H9 (cell line): ENCODE data around the gene CPSF6. TPM values are rescaled to one million over a fixed set of nuclear protein-coding genes. Genes with fewer than 3 reads are reported as not detected.
"Not testable (repeated sequence)": the region's sequence is repeated elsewhere in the genome, so short reads cannot be mapped to it uniquely, and the experiment has no call there.

ENCODE experiments used
- DNase-seq: peaks from one replicate; pipeline ENCODE4 v3.0.0-alpha.2; 2017
- H2AFZ ChIP-seq: one replicate; pipeline ENCODE4 v1.6.1; 2013; ENCODE audit warnings: mild to moderate bottlenecking, low read length, control low read depth, moderate library complexity
- H2AK5ac ChIP-seq: 2 replicates; pipeline ENCODE4 v1.6.1; 2013; ENCODE audit warnings: low read length, control low read depth, mixed read lengths; ENCODE audit not compliant: insufficient read length
- H2BK120ac ChIP-seq: one replicate; pipeline ENCODE4 v1.6.1; 2013; ENCODE audit warnings: low read depth, mild to moderate bottlenecking, low read length, control low read depth, inconsistent platforms; ENCODE audit not compliant: poor library complexity, severe bottlenecking
- H2BK12ac ChIP-seq: 2 replicates; pipeline ENCODE4 v1.6.1; 2013; ENCODE audit warnings: low read length, control low read depth, mixed read lengths, low read depth; ENCODE audit not compliant: insufficient read length
- H2BK15ac ChIP-seq: 2 replicates; pipeline ENCODE4 v1.6.1; 2013; ENCODE audit warnings: low read depth, low read length, control low read depth
- H2BK20ac ChIP-seq: one replicate; pipeline ENCODE4 v1.6.1; 2013; ENCODE audit warnings: low read depth, mild to moderate bottlenecking, low read length, control low read depth, inconsistent platforms; ENCODE audit not compliant: poor library complexity, severe bottlenecking
- H2BK5ac ChIP-seq: 2 replicates; pipeline ENCODE4 v1.6.1; 2013; ENCODE audit warnings: low read length, control low read depth, mixed read lengths; ENCODE audit not compliant: insufficient read length
- H3K14ac ChIP-seq: 2 replicates; pipeline ENCODE4 v1.6.1; 2013; ENCODE audit warnings: low read length, control low read depth; ENCODE audit not compliant: insufficient read depth
- H3K18ac ChIP-seq: 2 replicates; pipeline ENCODE4 v1.6.1; 2013; ENCODE audit warnings: low read depth, mild to moderate bottlenecking, mixed read lengths, low read length, control low read depth; ENCODE audit not compliant: insufficient read length
- H3K23ac ChIP-seq: 2 replicates; pipeline ENCODE4 v1.6.1; 2013; ENCODE audit warnings: low read length, control low read depth, mixed read lengths, low read depth; ENCODE audit not compliant: insufficient read length
- H3K23me2 ChIP-seq: 2 replicates; pipeline ENCODE4 v1.6.1; 2013; ENCODE audit warnings: low read depth, mild to moderate bottlenecking, mixed read lengths, low read length, control low read depth; ENCODE audit not compliant: insufficient read length, poor library complexity, severe bottlenecking
- H3K27ac ChIP-seq: 2 replicates; pipeline ENCODE4 v1.5.1; 2013; ENCODE audit warnings: low read length, control low read depth, mixed read lengths, low read depth; ENCODE audit not compliant: insufficient read length
- H3K27me3 ChIP-seq: 2 replicates; pipeline ENCODE4 v1.6.1; 2013; ENCODE audit warnings: low read length, control low read depth, inconsistent platforms; ENCODE audit not compliant: insufficient read depth
- H3K4ac ChIP-seq: 2 replicates; pipeline ENCODE4 v1.6.1; 2013; ENCODE audit warnings: low read depth, mild to moderate bottlenecking, control low read depth, inconsistent platforms, low read length, moderate library complexity
- H3K4me1 ChIP-seq: 2 replicates; pipeline ENCODE4 v1.6.1; 2013; ENCODE audit warnings: low read length, control low read depth, inconsistent platforms; ENCODE audit not compliant: insufficient read depth
- H3K4me2 ChIP-seq: 2 replicates; pipeline ENCODE4 v1.6.1; 2013; ENCODE audit warnings: low read length, control low read depth, mixed read lengths; ENCODE audit not compliant: insufficient read length, insufficient read depth
- H3K56ac ChIP-seq: 2 replicates; pipeline ENCODE4 v1.6.1; 2013; ENCODE audit warnings: low read depth, mild to moderate bottlenecking, mixed read lengths, low read length, control low read depth; ENCODE audit not compliant: insufficient read length
- H3K79me1 ChIP-seq: 2 replicates; pipeline ENCODE4 v1.6.1; 2013; ENCODE audit warnings: low read depth, mild to moderate bottlenecking, moderate library complexity, low read length, control low read depth, inconsistent platforms; ENCODE audit not compliant: insufficient read depth, poor library complexity, severe bottlenecking
- H3K79me2 ChIP-seq: 2 replicates; pipeline ENCODE4 v1.6.1; 2013; ENCODE audit warnings: low read length, control low read depth, inconsistent platforms; ENCODE audit not compliant: insufficient read depth
- H3K9ac ChIP-seq: 2 replicates; pipeline ENCODE4 v1.6.1; 2013; ENCODE audit warnings: low read length, control low read depth, mixed read lengths; ENCODE audit not compliant: insufficient read length; ENCODE audit errors: extremely low read depth
- H3K9me3 ChIP-seq: one replicate; pipeline ENCODE4 v1.6.1; 2013; ENCODE audit warnings: low read depth, low read length, inconsistent platforms; ENCODE audit not compliant: control insufficient read depth
- H3T11ph ChIP-seq: one replicate; pipeline ENCODE4 v1.6.1; 2013; ENCODE audit warnings: mild to moderate bottlenecking, low read length, control low read depth, inconsistent platforms
- H4K20me1 ChIP-seq: one replicate; pipeline ENCODE4 v1.6.1; 2013; ENCODE audit not compliant: control insufficient read depth, insufficient read length, insufficient read depth
- H4K5ac ChIP-seq: 2 replicates; pipeline ENCODE4 v1.6.1; 2013; ENCODE audit warnings: low read depth, mild to moderate bottlenecking, mixed read lengths, low read length, control low read depth; ENCODE audit not compliant: insufficient read length
- H4K8ac ChIP-seq: replicated peaks from 2 replicates; pipeline ENCODE4 v1.6.1; 2013; ENCODE audit warnings: low read length, control low read depth, mixed read lengths, low read depth; ENCODE audit not compliant: insufficient read length
- H4K91ac ChIP-seq: 2 replicates; pipeline ENCODE4 v1.6.1; 2013; ENCODE audit warnings: low read depth, mild to moderate bottlenecking, moderate library complexity, mixed read lengths, low read length, control low read depth; ENCODE audit not compliant: insufficient read length
- H3K27ac Mint-ChIP-seq, 3 experiments: 2 replicates in 2 of 3; 3 replicates in 1 of 3; pipeline ENCODE4 v1.8.0; 2020 to 2021; ENCODE audit warnings: mixed read lengths in 3 of 3, mild to moderate bottlenecking in 1 of 3, moderate library complexity in 1 of 3
- H3K27me3 Mint-ChIP-seq: 2 replicates; pipeline ENCODE4 v1.8.0; 2021; ENCODE audit warnings: low read depth, mild to moderate bottlenecking, moderate library complexity, mixed read lengths
- H3K36me3 Mint-ChIP-seq, 3 experiments: 2 replicates in 2 of 3; 3 replicates in 1 of 3; pipeline ENCODE4 v1.8.0; 2020 to 2021; ENCODE audit warnings: low read depth in 3 of 3, mixed read lengths in 3 of 3; ENCODE audit not compliant: insufficient read depth in 1 of 3
- H3K4me1 Mint-ChIP-seq, 2 experiments: 2 replicates each; pipeline ENCODE4 v1.8.0; 2020; ENCODE audit warnings: mixed read lengths in 2 of 2
- H3K4me3 Mint-ChIP-seq, 2 experiments: 2 replicates in 1 of 2; 3 replicates in 1 of 2; pipeline ENCODE4 v1.8.0; 2020 to 2021; ENCODE audit warnings: mild to moderate bottlenecking in 2 of 2, mixed read lengths in 2 of 2, moderate library complexity in 1 of 2
- H3K9me3 Mint-ChIP-seq, 2 experiments: 2 replicates in 1 of 2; 3 replicates in 1 of 2; pipeline ENCODE4 v1.8.0; 2020; ENCODE audit warnings: mild to moderate bottlenecking in 2 of 2, mixed read lengths in 2 of 2, moderate library complexity in 1 of 2
- WGBS: extraction: QIAGEN DNeasy Blood & Tissue Kit; methylation state at CpG from one replicate; pipeline ENCODE4 v1.1.7; 2013; ENCODE audit warnings: missing lambda C conversion rate, low lambda C conversion rate, mixed read lengths; ENCODE audit not compliant: insufficient read length; ENCODE audit errors: extremely low coverage; 5-methylcytosine and 5-hydroxymethylcytosine counted together
- total RNA-seq: library from RNA; stranded (reverse); gene quantifications from 2 replicates; pipeline ENCODE4 v1.2.1, GENCODE V29; 2021

The CPSF6 gene
- total RNA-seq, 1 experiment from 2014 or later, result 183 TPM

GRCh38 chr12:69317233-69317632 lies 77.9 kb downstream of the CPSF6 start:
- Mint-ChIP-seq H3K36me3 (peaks cover 19 to 36% (median 19%) of the 10 kb centered on the region in 3 experiments), H3K9me3 (peaks cover 36 to 52% of the 10 kb centered on the region in 2 experiments)
- not testable (repeated sequence) for H2BK20ac ChIP-seq, H4K8ac ChIP-seq, H3K27me3 Mint-ChIP-seq, H3K4me1 ChIP-seq, H3K4me2 ChIP-seq, H4K91ac ChIP-seq, H3K4me1 Mint-ChIP-seq, H3K27ac ChIP-seq, H3K9ac ChIP-seq, H3K18ac ChIP-seq, H4K5ac ChIP-seq, H3K56ac ChIP-seq, H3K27ac Mint-ChIP-seq, H2BK5ac ChIP-seq, H3K4ac ChIP-seq, H3K23ac ChIP-seq, DNase-seq, H2AK5ac ChIP-seq, H3T11ph ChIP-seq, H3K23me2 ChIP-seq, H2BK120ac ChIP-seq, H3K27me3 ChIP-seq, H3K4me3 Mint-ChIP-seq, H3K79me2 ChIP-seq, H2BK12ac ChIP-seq, H3K14ac ChIP-seq, H3K79me1 ChIP-seq, H2BK15ac ChIP-seq, H4K20me1 ChIP-seq, H3K9me3 ChIP-seq, H2AFZ ChIP-seq
- WGBS, result no CpG with 5 or more reads among the region's 2 CpGs
